ENCODE data around the gene LSAMP. TPM values are rescaled to one million over a fixed set of nuclear protein-coding genes. Genes with fewer than 3 reads are reported as not detected.

The LSAMP gene
- total and polyA plus RNA-seq, 2 donors (not counting 1 experiment from before 2014, with no cell fraction given) = not detected

DNA sequence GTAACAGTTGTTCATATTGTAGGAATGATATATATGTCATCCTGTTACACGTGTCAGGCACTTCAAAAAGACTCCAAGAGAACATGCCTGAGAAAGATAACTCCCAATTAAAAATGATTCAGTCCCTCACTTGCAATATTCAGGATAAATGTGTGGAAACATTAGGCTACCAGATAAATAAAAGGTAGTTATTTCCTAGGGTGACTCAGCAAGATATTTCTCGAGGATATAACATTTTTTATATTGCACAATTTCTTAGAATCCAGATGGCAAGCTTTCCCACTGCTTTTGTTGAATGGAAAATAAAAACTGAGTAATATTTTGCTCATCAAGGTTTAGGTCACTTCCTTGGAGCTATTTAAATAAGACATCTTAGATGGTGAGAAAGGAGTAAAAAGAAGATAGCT, 640.6 kb downstream of the LSAMP start:
- ChIA-PET POLR2A (no interaction called here), CTCF (interaction anchor here (3.5 to 4.1 kb wide), 2 partner anchors 10 to 20 kb away, joined by 14 to 16 read pairs; no protein-coding TSS in a partner anchor)
- Histone ChIP-seq H3K4me2 (replicated peaks; ENCODE audit: low read depth, low read length, poor library complexity, severe bottlenecking) (no peak overlapping the region), H3K27me3 (replicated peaks in 1 of 4; ENCODE audit: control extremely low read depth in 1 of 4, control insufficient read depth in 3 of 4, insufficient read depth in 4 of 4, low read length in 3 of 4) (peaks cover 0 to 13% (median 4%) of the 10 kb centered on the region in 4 experiments), H4K20me1 (ENCODE audit: control insufficient read depth, insufficient read depth, low read length, poor library complexity, severe bottlenecking) (no peaks in the 10 kb centered on the region), H3K27ac (ENCODE audit: low read length in 2 of 2) (no peak overlapping the region), H3K4me3 (ENCODE audit: control extremely low read depth in 1 of 5, extremely low read depth in 1 of 5, insufficient read depth in 1 of 5, low read depth in 2 of 5, low read length in 4 of 5) (no peak overlapping the region), H3K4me1 (ENCODE audit: control insufficient read depth in 2 of 2, insufficient read depth in 2 of 2, low read length in 2 of 2) (no peaks in the 10 kb centered on the region), H3K9ac (ENCODE audit: low read length) (no peak overlapping the region), H2AFZ (ENCODE audit: insufficient read depth, low read depth, low read length, poor library complexity, severe bottlenecking) (no peak overlapping the region), H3K9me3 (ENCODE audit: control extremely low read depth in 1 of 3, control insufficient read depth in 2 of 3, insufficient read depth in 1 of 3, low read length in 2 of 3) (no peaks in the 10 kb centered on the region), H3K36me3 (replicated peaks in 1 of 2; ENCODE audit: control extremely low read depth in 1 of 2, control insufficient read depth in 1 of 2, extremely low read depth in 1 of 2, insufficient read depth in 2 of 2, low read length in 1 of 2) (no peaks in the 10 kb centered on the region), H3K79me2 (ENCODE audit: control insufficient read depth, insufficient read depth, low read length) (no peaks in the 10 kb centered on the region)
- no peaks in the 10 kb centered on the region for H3K4me1 Mint-ChIP-seq
- ATAC-seq (ENCODE audit: low read depth) (no peak), DNase-seq (no peak)
- no peak overlapping the region for H3K27ac Mint-ChIP-seq
- WGBS (ENCODE audit: insufficient coverage) = no CpG with 5 or more reads among the region's 2 CpGs
- no peak overlapping the region for H3K4me3 Mint-ChIP-seq
- TF ChIP-seq, protein P1, sequence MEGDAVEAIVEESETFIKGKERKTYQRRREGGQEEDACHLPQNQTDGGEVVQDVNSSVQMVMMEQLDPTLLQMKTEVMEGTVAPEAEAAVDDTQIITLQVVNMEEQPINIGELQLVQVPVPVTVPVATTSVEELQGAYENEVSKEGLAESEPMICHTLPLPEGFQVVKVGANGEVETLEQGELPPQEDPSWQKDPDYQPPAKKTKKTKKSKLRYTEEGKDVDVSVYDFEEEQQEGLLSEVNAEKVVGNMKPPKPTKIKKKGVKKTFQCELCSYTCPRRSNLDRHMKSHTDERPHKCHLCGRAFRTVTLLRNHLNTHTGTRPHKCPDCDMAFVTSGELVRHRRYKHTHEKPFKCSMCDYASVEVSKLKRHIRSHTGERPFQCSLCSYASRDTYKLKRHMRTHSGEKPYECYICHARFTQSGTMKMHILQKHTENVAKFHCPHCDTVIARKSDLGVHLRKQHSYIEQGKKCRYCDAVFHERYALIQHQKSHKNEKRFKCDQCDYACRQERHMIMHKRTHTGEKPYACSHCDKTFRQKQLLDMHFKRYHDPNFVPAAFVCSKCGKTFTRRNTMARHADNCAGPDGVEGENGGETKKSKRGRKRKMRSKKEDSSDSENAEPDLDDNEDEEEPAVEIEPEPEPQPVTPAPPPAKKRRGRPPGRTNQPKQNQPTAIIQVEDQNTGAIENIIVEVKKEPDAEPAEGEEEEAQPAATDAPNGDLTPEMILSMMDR (IDR thresholded peaks at IDR 0.05) = no peak
- TF ChIP-seq EZH2 (IDR thresholded peaks at IDR 0.05; ENCODE audit: borderline replicate concordance, insufficient read depth, low read depth, low read length, poor library complexity, severe bottlenecking) = no peak
- H3K27me3 Mint-ChIP-seq = peaks cover 54% of the 10 kb centered on the region
- intact Hi-C loops (cut with micrococcal nuclease) = no loop called here
- H3K9me3 Mint-ChIP-seq (ENCODE audit: insufficient read depth) = no peaks in the 10 kb centered on the region

DNA sequence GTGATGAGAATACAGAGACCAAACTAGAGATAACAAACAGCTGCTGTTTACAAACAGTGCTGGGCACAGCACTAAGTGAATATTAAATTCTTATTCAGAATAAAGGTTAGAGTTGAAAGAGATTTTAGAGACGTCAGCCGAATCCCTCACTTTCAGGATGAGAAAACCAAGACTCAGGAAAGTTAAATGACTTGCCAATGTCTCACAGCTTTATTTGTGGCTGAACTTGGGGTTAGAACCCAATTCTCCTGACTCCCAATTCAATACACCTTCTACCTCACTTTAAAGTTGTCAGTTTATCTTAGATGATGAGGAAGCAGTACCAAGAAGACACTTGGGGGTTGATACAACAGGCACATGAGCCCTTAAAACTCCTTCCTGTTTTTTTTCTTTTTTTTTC, 641.1 kb downstream of the LSAMP start:
- no peak for ATAC-seq (ENCODE audit: low read depth)
- intact Hi-C loops (cut with micrococcal nuclease) = no loop called here
- Histone ChIP-seq H3K4me1 (ENCODE audit: control insufficient read depth in 2 of 2, insufficient read depth in 2 of 2, low read length in 2 of 2) (no peaks in the 10 kb centered on the region), H3K36me3 (replicated peaks in 1 of 2; ENCODE audit: control extremely low read depth in 1 of 2, control insufficient read depth in 1 of 2, extremely low read depth in 1 of 2, insufficient read depth in 2 of 2, low read length in 1 of 2) (no peaks in the 10 kb centered on the region), H3K9me3 (ENCODE audit: control extremely low read depth in 1 of 3, control insufficient read depth in 2 of 3, insufficient read depth in 1 of 3, low read length in 2 of 3) (no peaks in the 10 kb centered on the region), H3K4me3 (ENCODE audit: control extremely low read depth in 1 of 5, extremely low read depth in 1 of 5, insufficient read depth in 1 of 5, low read depth in 2 of 5, low read length in 4 of 5) (no peak overlapping the region), H3K79me2 (ENCODE audit: control insufficient read depth, insufficient read depth, low read length) (no peaks in the 10 kb centered on the region), H2AFZ (ENCODE audit: insufficient read depth, low read depth, low read length, poor library complexity, severe bottlenecking) (no peak overlapping the region), H3K27me3 (replicated peaks in 1 of 4; ENCODE audit: control extremely low read depth in 1 of 4, control insufficient read depth in 3 of 4, insufficient read depth in 4 of 4, low read length in 3 of 4) (peaks cover 0 to 13% (median 4%) of the 10 kb centered on the region in 4 experiments), H3K27ac (ENCODE audit: low read length in 2 of 2) (no peak overlapping the region), H3K4me2 (replicated peaks; ENCODE audit: low read depth, low read length, poor library complexity, severe bottlenecking) (no peak overlapping the region), H4K20me1 (ENCODE audit: control insufficient read depth, insufficient read depth, low read length, poor library complexity, severe bottlenecking) (no peaks in the 10 kb centered on the region), H3K9ac (ENCODE audit: low read length) (no peak overlapping the region)
- H3K4me3 Mint-ChIP-seq = no peak overlapping the region
- H3K4me1 Mint-ChIP-seq = no peaks in the 10 kb centered on the region
- ChIA-PET POLR2A (interaction anchor here (0.7 kb wide), 1 partner anchor 569 kb away, joined by 3 read pairs; no protein-coding TSS in a partner anchor), CTCF (interaction anchor here (3.5 to 4.1 kb wide), 2 partner anchors 11 to 20 kb away, joined by 14 to 16 read pairs; no protein-coding TSS in a partner anchor)
- H3K27me3 Mint-ChIP-seq = peaks cover 49% of the 10 kb centered on the region
- no peak for TF ChIP-seq EZH2 (IDR thresholded peaks at IDR 0.05; ENCODE audit: borderline replicate concordance, insufficient read depth, low read depth, low read length, poor library complexity, severe bottlenecking)
- TF ChIP-seq, protein P1 (IDR thresholded peaks at IDR 0.05) = no peak
- no peak for DNase-seq
- WGBS (ENCODE audit: insufficient coverage) = no CpG with 5 or more reads among the region's 2 CpGs
- no peak overlapping the region for H3K27ac Mint-ChIP-seq
- no peaks in the 10 kb centered on the region for H3K9me3 Mint-ChIP-seq (ENCODE audit: insufficient read depth)
